ENCODE data around the gene RCAN3.
"Not testable (repeated sequence)": the region's sequence is repeated elsewhere in the genome, so short reads cannot be mapped to it uniquely, and the experiment has no call there.

Gene RCAN3

DNA sequence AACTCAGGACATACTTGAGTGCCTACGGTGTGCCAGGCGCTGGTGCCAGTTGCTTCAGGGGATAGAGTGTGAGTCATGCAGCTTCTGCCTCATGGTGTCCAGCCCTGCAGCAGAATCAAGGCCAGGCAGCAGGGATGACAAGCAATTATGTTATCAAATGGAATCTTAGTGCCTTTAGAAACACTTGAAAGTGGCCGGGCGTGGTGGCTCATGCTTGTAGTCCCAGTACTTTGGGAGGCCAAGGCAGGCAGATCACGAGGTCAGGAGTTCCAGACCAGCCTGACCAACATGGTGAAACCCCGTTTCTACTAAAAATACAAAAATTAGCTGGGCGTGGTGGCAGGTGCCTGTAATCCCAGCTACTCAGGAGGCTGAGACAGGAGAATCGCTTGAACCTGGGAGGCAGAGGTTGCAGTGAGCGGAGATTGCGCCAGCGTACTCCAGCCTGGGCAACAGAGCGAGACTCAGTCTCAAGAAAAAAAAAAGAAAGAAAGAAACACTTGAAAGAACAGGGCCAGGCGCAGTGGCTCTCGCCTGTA, 13.1 kb downstream of the RCAN3 start:
- not testable (repeated sequence) for DNase-seq

GRCh38 chr1:24516506-24516905, 13.9 kb downstream of the RCAN3 start:
- DNase-seq, result no peak

DNA sequence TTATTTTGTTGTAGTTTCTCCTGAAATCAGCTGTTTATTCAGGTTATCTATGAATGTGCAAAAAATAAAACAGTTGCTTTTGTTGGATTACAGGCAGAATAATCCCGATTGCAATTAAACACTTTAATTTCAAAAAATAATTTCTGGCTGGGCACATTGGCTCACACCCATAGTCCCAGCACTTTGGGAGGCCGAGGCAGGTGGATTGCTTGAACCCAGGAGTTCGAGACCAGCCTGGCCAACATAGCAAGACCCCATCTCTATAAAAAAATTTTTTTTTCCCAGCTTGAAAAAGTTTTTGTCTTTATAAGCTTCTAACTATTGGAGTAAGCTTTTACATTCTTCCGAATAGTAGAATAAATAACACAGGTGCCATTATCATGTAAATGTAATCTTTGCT, 15.3 kb downstream of the RCAN3 start:
- no peak for DNase-seq

DNA sequence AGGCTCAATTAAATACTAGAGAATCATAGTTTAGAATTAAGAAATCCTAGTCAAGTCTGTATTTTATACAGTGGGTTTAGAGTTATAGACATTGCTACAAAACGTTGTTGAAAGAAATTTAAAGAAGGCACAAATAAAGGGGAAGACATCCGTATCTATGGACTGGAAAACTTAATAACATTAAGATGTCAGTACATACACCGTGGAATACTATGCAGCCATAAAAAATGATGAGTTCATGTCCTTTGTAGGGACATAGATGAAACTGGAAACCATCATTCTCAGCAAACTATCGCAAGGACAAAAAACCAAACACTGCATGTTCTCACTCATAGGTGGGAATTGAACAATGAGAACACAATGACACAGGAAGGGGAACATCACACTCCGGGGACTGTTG, 17.6 kb downstream of the RCAN3 start:
- not testable (repeated sequence) for DNase-seq

DNA sequence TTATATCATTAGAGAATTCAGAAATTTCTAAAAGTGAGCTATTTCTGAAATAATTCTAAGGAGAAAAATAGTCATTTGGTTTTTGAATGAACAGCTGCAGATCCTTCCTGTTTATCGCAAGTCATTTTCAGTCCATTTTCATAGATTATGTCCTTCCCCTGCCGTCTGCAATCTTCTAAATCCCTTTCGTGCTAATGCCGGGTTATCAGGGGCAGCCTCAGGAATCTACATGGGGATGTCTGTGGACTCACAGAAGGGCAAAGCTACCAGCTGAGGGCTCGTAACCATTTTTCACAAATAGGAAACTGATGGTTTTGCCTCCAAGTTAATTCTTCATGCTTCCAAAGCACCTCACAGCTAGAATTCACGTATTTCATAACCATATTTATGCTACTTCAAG, 23.0 kb downstream of the RCAN3 start:
- DNase-seq, result no peak

- no peak for DNase-seq
Measured at GRCh38 chr1:24526045-24526444, 23.4 kb downstream of the RCAN3 start.

DNA sequence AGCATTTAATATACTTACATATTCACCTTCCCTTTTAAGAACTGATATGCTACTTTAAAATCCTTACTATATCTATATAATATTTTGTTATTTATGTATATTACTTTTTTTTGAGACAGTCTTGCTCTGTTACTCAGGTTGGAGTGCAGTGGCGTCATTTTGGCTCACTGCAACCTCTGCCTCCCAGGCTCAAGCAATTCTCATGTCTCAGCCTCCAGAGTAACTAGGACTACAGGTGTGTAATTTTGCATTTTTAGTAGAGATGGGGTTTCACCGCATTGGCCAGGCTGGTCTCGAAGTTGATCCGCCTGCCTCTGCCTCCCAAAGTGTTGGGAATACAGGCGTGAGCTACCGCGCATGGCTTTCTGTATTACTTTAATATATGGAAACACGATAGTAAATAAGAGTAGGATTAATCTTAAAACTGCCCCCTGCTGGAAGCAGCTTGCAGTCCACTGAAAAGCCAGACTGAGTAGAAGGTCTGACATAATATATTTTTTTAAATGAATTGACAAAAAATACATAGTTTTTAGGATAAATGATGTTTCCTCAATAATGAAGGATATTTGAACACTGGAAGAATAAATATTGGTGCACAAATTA, 24.4 kb downstream of the RCAN3 start:
- peak; percentile 20 for DNase-seq

GRCh38 chr1:24528744-24529143, 26.1 kb downstream of the RCAN3 start:
- no peak for DNase-seq

DNA sequence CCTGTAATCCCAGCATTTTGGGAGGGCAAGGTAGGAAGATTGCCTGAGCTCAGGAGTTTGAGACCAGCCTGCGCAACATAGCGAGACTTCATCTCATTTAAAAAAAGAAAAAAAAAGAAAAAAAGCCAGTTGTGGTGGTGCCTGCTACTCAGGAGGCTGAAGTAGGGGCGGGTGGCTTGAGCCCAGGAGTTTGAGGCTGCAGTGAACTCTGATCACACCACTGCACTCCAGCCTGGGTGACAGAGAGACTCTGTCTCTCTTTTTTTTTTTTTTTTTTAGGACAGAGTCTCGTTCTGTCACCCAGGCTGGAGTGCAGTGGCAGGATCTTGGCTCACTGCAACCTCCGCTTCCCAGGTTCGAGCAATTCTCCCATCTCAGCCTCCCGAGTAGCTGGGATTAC, 26.7 kb downstream of the RCAN3 start:
- DNase-seq, result not testable (repeated sequence)

- DNase-seq, result no peak
Measured at GRCh38 chr1:24535021-24535424, 32.4 kb downstream of the RCAN3 start.

GRCh38 chr1:24535778-24536177, 33.1 kb downstream of the RCAN3 start:
- DNase-seq, result no peak

- no peak for DNase-seq
Measured at GRCh38 chr1:24536391-24536840, 33.8 kb downstream of the RCAN3 start.

DNA sequence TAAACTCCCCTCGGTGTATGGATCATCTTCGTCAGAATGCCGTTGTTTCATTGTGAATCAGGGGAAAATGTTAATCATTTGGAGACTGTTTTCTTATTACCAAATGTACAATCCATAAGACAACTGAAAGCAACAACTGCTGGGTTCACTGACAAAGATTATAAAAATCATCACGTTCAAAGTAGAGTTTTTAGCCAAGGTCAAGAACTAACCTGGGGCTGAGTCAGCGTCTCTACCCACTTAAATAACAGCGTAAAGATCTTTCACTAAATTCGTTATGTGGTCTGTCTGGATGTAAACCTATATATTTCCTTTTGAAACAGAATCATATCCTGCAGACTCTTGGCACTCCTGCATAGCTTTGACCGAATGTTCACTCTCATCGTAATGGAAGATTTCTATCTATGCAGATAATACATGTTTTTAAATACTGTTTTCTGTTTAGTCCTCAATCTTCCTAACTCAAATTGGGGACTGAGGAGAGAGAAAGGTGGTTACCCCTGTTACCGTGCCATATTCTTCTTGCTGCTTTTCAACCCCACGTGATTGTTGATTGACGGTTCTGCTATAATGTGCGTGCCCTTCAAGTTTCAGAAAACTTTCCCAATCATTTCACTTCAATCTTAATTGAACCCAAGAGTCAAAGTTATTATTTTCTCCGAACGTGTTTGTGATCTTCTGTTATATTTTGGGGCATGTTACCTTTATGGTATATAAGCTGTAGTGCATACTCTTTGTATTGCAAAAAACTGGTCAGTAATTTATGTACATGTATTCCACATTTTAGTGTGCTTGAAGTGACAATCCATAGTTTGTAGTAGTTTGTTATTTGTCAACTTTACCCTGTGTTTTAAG, 37.6 kb downstream of the RCAN3 start:
- DNase-seq, result no peak

DNA sequence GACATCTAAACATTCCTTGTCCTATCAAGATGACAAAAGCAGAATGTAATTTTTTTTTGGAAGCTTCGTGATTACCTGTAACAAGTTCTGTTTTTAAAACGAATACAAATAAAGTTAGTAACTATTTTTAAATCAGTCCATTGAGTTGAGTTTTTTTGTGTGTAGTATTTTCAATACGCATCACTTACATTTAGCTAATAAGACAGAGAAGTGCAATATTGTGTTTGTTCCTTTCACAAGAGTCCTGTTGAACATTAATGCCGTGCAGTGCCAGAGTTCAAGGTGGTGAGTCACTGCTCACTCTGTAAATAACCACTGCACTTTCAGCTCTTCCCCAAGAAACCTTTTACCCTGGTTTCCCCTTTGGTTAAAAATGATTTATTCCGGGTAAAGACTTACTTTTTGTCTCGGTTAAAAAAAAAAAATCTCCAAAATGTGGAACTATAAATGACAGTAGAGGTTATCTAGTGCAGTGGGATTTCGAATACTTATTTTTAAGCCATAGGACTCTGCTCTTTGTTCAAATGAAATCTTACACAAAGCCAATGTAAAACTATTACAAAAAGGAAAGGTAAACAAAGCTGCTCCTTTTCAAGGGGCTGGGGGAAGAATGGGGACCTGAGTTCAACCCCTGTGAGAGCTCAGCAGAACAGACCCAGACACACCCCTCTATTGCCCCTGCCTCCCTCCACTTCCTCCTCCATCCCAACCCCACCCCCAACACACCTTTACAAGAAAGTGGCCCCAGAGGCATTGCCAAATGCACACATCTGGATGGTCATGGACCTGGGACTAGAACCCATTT, 38.5 kb downstream of the RCAN3 start:
- DNase-seq, result no peak

GRCh38 chr1:24541711-24542346, 39.2 kb downstream of the RCAN3 start:
- DNase-seq, result no peak

DNA sequence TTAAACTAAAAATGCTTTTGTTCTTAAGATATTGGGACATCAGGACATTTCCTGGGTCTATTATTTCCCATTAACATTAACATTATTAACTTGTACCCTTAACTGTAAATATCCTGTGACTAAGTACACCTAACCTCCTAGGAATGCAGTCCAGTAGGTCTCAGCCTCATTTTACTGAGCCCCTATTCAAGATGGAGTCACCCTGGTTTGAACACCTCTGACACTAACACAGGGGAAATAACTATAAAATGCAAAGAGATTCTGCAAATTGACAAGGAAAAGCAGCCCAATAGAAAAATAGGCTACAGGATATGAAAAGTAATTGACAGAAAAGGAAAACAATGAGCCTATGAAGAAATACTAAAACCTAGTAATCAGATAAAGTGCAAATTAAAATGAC, 41.6 kb downstream of the RCAN3 start:
- no peak for DNase-seq

DNA sequence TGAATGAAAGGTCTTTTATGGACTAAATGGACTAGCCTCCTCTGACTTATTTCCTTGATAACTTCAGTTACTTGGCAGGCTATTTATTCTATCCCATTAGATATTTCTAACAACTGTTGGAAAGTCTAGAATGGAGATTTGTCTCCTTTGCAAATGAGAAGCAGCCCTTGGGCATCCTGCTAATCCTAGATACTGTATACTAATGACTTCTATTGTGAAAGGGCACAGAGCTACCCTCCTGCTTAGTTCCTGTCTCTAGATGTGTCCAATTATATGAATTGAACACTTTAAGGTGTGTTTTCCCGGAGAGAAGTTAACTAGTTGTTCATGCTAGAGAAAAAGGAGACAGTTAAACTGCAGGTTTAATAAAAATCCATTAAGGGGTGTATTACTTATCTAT, 43.0 kb downstream of the RCAN3 start:
- DNase-seq, result no peak

DNA sequence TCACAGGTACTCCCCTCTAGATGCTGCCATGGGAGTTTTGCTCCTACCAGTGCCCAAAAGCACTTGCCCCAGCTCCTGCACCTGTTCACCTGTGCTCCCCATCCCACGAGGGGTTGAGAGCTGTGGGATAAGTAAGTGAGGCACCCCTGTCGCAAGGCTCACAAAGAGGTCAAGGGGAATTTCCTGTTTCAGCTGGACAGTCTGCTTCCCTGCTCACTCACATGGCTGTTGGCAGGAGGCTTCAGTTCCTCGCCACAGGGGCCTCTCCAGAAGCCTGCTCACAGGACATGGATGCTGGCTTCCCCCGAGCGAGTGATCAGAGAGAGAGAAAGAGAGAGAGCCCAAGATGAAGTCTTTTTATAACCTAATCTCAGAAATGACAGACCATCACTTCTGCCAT, 44.6 kb downstream of the RCAN3 start:
- no peak for DNase-seq

- no peak for DNase-seq
Measured at GRCh38 chr1:24548070-24548469, 45.4 kb downstream of the RCAN3 start.

DNA sequence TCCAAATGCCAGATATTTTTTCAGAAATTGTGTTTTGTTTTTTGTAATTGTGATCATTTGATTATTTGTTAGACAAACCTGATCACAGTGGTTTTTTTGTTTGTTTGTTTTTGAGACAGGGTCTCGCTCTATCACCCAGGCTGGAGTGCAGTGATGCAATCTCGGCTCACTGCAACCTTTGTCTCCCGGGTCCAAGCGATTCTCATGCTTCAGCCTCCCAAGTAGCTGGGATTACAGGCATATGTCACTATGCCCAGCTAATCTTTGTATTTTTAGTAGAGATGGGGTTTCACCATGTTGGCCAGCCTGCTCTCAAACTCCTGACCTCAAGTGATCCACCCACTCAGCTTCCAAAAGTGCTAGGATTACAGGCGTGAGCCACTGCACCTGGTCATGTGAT, 46.6 kb downstream of the RCAN3 start:
- not testable (repeated sequence) for DNase-seq

GRCh38 chr1:24551290-24551959, 48.8 kb downstream of the RCAN3 start:
- no peak for DNase-seq

DNA sequence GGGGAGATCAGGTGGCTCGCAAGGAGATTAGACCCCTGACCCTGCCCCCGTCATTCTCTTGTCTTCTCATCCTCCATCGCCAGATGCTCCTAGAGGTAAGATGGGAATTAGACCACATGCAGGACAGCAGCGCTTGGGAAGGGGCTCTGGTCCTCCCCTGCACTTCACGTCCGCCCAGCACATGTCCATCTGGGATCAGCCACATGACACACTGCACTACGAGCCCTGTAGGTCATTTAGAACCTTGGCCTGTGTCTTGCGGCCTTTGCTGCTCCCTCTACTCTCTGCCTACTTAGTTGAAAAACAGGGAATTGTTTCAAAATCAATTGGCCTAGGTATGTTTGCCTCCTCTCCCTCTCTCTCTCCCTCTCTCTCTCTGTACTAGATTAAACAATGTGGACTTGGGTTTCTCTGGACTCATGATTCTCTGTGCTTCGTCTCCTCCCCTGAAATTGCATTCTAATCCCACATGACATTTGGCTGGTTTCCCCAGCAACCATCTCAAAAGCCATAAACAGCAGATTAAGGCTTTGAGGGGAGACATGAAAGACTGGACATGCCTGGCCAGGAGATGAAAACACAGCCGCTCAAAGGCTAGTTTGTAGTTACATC, 49.4 kb downstream of the RCAN3 start:
- no peak for DNase-seq
